Vagina (tissue), 2 donors: ENCODE results near the gene CD8B2.

Experiments used
- CTCF ChIP-seq, 3 experiments: fragments of 450-650 bp in 2 of 3; fragments of 200-600 bp in 1 of 3; sonication (generic) in 1 of 3; IDR thresholded peaks; one replicate each; pipeline ENCODE4 v1.5.1; 2017 to 2019; ENCODE audit warnings: antibody characterized with exemption in 3 of 3, mild to moderate bottlenecking in 2 of 3, moderate library complexity in 2 of 3
- POLR2A ChIP-seq, 2 donors: fragments of 450-650 bp; IDR thresholded peaks; one replicate each; pipeline ENCODE4 v1.6.1; 2017; ENCODE audit warnings: antibody characterized with exemption in 2 of 2, mild to moderate bottlenecking in 2 of 2, moderate library complexity in 2 of 2
- POLR2AphosphoS5 ChIP-seq, 2 donors: sonication (generic); formaldehyde crosslinking; IDR thresholded peaks; one replicate each; pipeline ENCODE4 v1.9.0; 2017; ENCODE audit warnings: antibody characterized with exemption in 2 of 2, mild to moderate bottlenecking in 2 of 2, low read depth in 1 of 2; ENCODE audit not compliant: insufficient read depth in 1 of 2

- no peak for TF ChIP-seq POLR2A (IDR thresholded peaks at IDR 0.05)
- TF ChIP-seq CTCF (IDR thresholded peaks at IDR 0.05), result no peak
- TF ChIP-seq POLR2AphosphoS5 (IDR thresholded peaks at IDR 0.05; ENCODE audit: insufficient read depth in 1 of 2, low read depth in 1 of 2), result no peak
Observed at GRCh38 chr2:106570316-106570715, 83.2 kb downstream of the CD8B2 start.
